MM.1S (cell line): ENCODE measurements around the gene ANKS1B.

Experiments
- DNase-seq: peaks from one replicate; pipeline ENCODE4 v3.0.0-alpha.2; 2015
- H2AFZ ChIP-seq: fragments of 300-600 bp; sonication (generic); 2 replicates; pipeline ENCODE4 v1.6.0; 2016; ENCODE audit warnings: antibody characterized with exemption, low read length
- H3F3A ChIP-seq: fragments of 300-600 bp; sonication (generic); 2 replicates; pipeline ENCODE4 v1.6.1; 2016; ENCODE audit warnings: mild to moderate bottlenecking, antibody characterized with exemption, low read length, moderate library complexity, mixed read lengths; ENCODE audit not compliant: insufficient read depth
- H3K27ac ChIP-seq: fragments of 300-600 bp; sonication (generic); 2 replicates; pipeline ENCODE4 v1.5.1; 2016; ENCODE audit warnings: mild to moderate bottlenecking, low read length
- H3K27me3 ChIP-seq: fragments of 300-600 bp; sonication (generic); replicated peaks from 2 replicates; pipeline ENCODE4 v1.6.0; 2016; ENCODE audit warnings: low read length; ENCODE audit not compliant: insufficient read depth
- H3K36me3 ChIP-seq: fragments of 300-600 bp; sonication (generic); replicated peaks from 2 replicates; pipeline ENCODE4 v1.6.1; 2016; ENCODE audit warnings: mild to moderate bottlenecking, low read length, mixed read lengths; ENCODE audit not compliant: insufficient read depth
- H3K4me1 ChIP-seq: fragments of 300-600 bp; sonication (generic); 2 replicates; pipeline ENCODE4 v1.6.1; 2016; ENCODE audit warnings: low read length, mixed read lengths
- H3K4me2 ChIP-seq: fragments of 300-600 bp; sonication (generic); 2 replicates; pipeline ENCODE4 v1.6.0; 2016; ENCODE audit warnings: low read depth, low read length
- H3K4me3 ChIP-seq: fragments of 300-600 bp; sonication (generic); 2 replicates; pipeline ENCODE4 v1.5.1; 2016; ENCODE audit warnings: low read length, mixed read lengths
- H3K79me2 ChIP-seq: fragments of 300-600 bp; sonication (generic); 2 replicates; pipeline ENCODE4 v1.6.1; 2016; ENCODE audit warnings: mixed run types, low read length, mixed read lengths
- H3K9ac ChIP-seq: fragments of 300-600 bp; sonication (generic); 2 replicates; pipeline ENCODE4 v1.6.1; 2016; ENCODE audit warnings: low read length, mixed read lengths
- H3K9me2 ChIP-seq: fragments of 300-600 bp; sonication (generic); replicated peaks from 2 replicates; pipeline ENCODE4 v1.6.1; 2016; ENCODE audit warnings: mild to moderate bottlenecking, low read length, mixed read lengths; ENCODE audit not compliant: insufficient read depth
- H3K9me3 ChIP-seq: fragments of 300-600 bp; sonication (generic); replicated peaks from 2 replicates; pipeline ENCODE4 v1.6.1; 2016; ENCODE audit warnings: mild to moderate bottlenecking, low read length, mixed read lengths; ENCODE audit not compliant: insufficient read depth
- H4K20me1 ChIP-seq: fragments of 300-600 bp; sonication (generic); 2 replicates; pipeline ENCODE4 v1.6.1; 2016; ENCODE audit warnings: mild to moderate bottlenecking, low read length, moderate library complexity, mixed read lengths; ENCODE audit not compliant: insufficient read depth
- EZH2 ChIP-seq: fragments of 300-600 bp; sonication (generic); optimal IDR thresholded peaks from 2 replicates; pipeline ENCODE3; 2017; ENCODE audit warnings: low read depth, mild to moderate bottlenecking, antibody characterized with exemption, low read length, mixed read lengths
- EZH2phosphoT487 ChIP-seq: fragments of 300-600 bp; sonication (generic); IDR thresholded peaks from 2 replicates; pipeline ENCODE4 v1.6.1; 2018; ENCODE audit warnings: antibody characterized with exemption, low read length
- TF ChIP-seq, protein P1 (sequence below): fragments of 300-600 bp; sonication (generic); IDR thresholded peaks from 2 replicates; pipeline ENCODE4 v1.5.1; 2016; ENCODE audit warnings: antibody characterized with exemption, low read length, mixed read lengths

The ANKS1B gene

DNA sequence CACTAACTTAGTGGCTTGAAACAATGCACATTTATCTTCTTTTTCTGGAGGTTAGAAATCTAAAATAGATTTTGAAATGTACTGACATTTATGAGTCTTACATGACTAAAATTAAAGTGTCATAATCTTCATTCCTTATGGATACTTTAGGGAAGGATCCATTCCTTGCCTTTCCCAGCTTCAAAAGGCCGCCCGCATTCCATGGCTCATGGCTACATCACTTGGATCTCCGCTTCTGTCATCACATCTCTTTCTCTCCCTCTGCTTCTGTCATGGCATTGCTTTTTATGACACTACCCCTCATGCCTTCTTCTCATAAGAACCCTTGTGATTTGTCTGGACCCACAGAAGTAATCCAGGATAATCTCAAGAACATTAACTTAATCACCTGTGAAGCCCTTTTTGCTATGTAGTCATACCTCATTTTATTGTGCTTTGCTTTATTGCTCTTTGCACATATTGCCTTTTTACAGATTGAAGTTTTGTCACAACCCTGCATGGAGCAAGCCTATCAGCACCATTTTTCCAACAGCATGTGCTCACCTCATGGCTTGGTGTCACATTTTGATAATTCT lies 270.7 kb downstream of the ANKS1B start:
- H3K4me1 ChIP-seq: no peaks in the 10 kb centered on the region
- H3K9me3 ChIP-seq: no peaks in the 10 kb centered on the region
- no peak overlapping the region for H3K4me2 ChIP-seq
- TF ChIP-seq EZH2phosphoT487 (no peak), EZH2 (no peak)
- TF ChIP-seq, protein P1, sequence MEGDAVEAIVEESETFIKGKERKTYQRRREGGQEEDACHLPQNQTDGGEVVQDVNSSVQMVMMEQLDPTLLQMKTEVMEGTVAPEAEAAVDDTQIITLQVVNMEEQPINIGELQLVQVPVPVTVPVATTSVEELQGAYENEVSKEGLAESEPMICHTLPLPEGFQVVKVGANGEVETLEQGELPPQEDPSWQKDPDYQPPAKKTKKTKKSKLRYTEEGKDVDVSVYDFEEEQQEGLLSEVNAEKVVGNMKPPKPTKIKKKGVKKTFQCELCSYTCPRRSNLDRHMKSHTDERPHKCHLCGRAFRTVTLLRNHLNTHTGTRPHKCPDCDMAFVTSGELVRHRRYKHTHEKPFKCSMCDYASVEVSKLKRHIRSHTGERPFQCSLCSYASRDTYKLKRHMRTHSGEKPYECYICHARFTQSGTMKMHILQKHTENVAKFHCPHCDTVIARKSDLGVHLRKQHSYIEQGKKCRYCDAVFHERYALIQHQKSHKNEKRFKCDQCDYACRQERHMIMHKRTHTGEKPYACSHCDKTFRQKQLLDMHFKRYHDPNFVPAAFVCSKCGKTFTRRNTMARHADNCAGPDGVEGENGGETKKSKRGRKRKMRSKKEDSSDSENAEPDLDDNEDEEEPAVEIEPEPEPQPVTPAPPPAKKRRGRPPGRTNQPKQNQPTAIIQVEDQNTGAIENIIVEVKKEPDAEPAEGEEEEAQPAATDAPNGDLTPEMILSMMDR: no peak
- no peak overlapping the region for H3K27ac ChIP-seq
- no peaks in the 10 kb centered on the region for H3K27me3 ChIP-seq
- H4K20me1 ChIP-seq: no peaks in the 10 kb centered on the region
- no peaks in the 10 kb centered on the region for H3F3A ChIP-seq
- H2AFZ ChIP-seq: no peak overlapping the region
- no peaks in the 10 kb centered on the region for H3K79me2 ChIP-seq
- H3K9me2 ChIP-seq: no peaks in the 10 kb centered on the region
- H3K36me3 ChIP-seq: no peaks in the 10 kb centered on the region
- no peak overlapping the region for H3K4me3 ChIP-seq
- H3K9ac ChIP-seq: no peak overlapping the region
- no peak for DNase-seq

DNA sequence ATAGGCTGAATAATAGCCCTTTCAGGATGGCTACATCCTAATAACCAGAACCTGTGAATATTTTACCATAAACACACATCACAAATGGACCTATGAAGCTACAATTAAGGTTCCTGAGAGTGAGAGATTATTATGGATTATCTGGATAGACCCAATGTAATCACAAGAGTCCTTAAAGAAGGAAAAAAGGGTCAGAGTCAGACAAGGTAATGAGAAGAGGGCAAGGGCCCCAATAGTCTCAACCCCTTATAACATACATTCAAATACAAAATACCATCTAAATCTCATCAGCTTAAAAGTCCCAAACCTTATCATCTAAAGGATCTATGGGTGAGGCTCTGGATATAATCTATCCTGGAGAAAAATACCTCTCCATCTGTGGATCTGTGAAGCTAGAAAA lies 272.5 kb downstream of the ANKS1B start:
- Histone ChIP-seq H3K4me1 (no peaks in the 10 kb centered on the region), H4K20me1 (no peaks in the 10 kb centered on the region), H3F3A (no peaks in the 10 kb centered on the region), H3K79me2 (no peaks in the 10 kb centered on the region), H2AFZ (no peak overlapping the region), H3K36me3 (no peaks in the 10 kb centered on the region), H3K9ac (no peak overlapping the region), H3K4me2 (no peak overlapping the region), H3K9me3 (no peaks in the 10 kb centered on the region), H3K4me3 (no peak overlapping the region), H3K9me2 (no peaks in the 10 kb centered on the region), H3K27me3 (no peaks in the 10 kb centered on the region), H3K27ac (no peak overlapping the region)
- no peak for TF ChIP-seq EZH2
- TF ChIP-seq, protein P1: no peak
- TF ChIP-seq EZH2phosphoT487: no peak
- no peak for DNase-seq

DNA sequence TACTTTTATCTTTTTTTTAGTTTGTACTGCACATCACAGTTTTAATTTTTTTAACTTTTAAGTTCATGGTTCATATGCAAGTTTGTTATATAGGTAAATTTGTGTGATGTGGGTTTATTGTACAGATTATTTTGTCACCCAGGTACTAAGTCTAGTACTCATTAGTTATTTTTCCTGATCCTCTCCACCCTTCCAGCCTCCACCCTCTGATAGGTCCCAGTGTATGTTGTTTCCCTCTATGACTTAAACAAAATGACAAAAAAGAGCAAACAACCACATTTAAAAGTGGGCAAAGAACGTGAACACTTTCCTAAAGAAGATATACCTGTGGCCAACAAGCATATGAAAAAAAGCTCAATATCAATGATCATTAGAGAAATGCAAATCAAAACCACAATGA lies 273.5 kb downstream of the ANKS1B start:
- H3K79me2 ChIP-seq: no peaks in the 10 kb centered on the region
- no peaks in the 10 kb centered on the region for H3K4me1 ChIP-seq
- no peak overlapping the region for H2AFZ ChIP-seq
- H3K27ac ChIP-seq: no peak overlapping the region
- H3K9me3 ChIP-seq: no peaks in the 10 kb centered on the region
- no peak overlapping the region for H3K9ac ChIP-seq
- H3K27me3 ChIP-seq: no peaks in the 10 kb centered on the region
- H3K4me3 ChIP-seq: no peak overlapping the region
- TF ChIP-seq, protein P1: no peak
- TF ChIP-seq EZH2phosphoT487: no peak
- no peak for TF ChIP-seq EZH2
- DNase-seq: no peak
- H3K9me2 ChIP-seq: no peaks in the 10 kb centered on the region
- H4K20me1 ChIP-seq: no peaks in the 10 kb centered on the region
- no peaks in the 10 kb centered on the region for H3F3A ChIP-seq
- H3K36me3 ChIP-seq: no peaks in the 10 kb centered on the region
- no peak overlapping the region for H3K4me2 ChIP-seq
